ENCODE data around the gene GPR62. TPM values are rescaled to one million over a fixed set of nuclear protein-coding genes. Genes with fewer than 3 reads are reported as not detected.

Gene GPR62
- polyA plus RNA-seq, 1 of the 3 experiments (the other 2 are of a cell fraction) = 0.02 TPM

- H3K36me3 ChIP-seq (replicated peaks in 1 of 2; ENCODE audit: control insufficient read depth in 1 of 2, insufficient read depth in 2 of 2, low read length in 1 of 2) = peaks cover 0 to 5% of the 10 kb centered on the region in 2 experiments
These were observed 28.5 kb downstream of the GPR62 start for GRCh38 chr3:51983578-51984268.

More at GRCh38 chr3:51983578-51984268, 28.5 kb downstream of the GPR62 start:
- H3F3A ChIP-seq (replicated peaks; ENCODE audit: insufficient read depth) = peaks cover 16% of the 10 kb centered on the region
- no peaks in the 10 kb centered on the region for H4K20me1 ChIP-seq (ENCODE audit: insufficient read depth)
- H3K9ac ChIP-seq = peak overlapping the region; percentile 89
- DNase-seq = no peak
- CTCF ChIA-PET = interaction anchor here (0.9 to 4.8 kb wide), 16 partner anchors 9 to 265 kb away, joined by 3 to 45 read pairs (median 10); partner anchors contain the start of genes ABHD14A, ABHD14B, GPR62 and PARP3
- peak overlapping the region; percentile 94; the same call in 1 of the 2 replicates for H2AFZ ChIP-seq (ENCODE audit: low read depth)
- no peak for TF ChIP-seq NRF1 (IDR thresholded peaks at IDR 0.05; ENCODE audit: low read depth, low read length)
- TF ChIP-seq TCF12 (IDR thresholded peaks at IDR 0.05) = no peak
- TF ChIP-seq POLR2AphosphoS5 (IDR thresholded peaks at IDR 0.05; ENCODE audit: low read depth, low read length) = no peak
- TF ChIP-seq YY1 (IDR thresholded peaks at IDR 0.05; ENCODE audit: low read depth) = no peak
- TF ChIP-seq RCOR1 (IDR thresholded peaks at IDR 0.05; ENCODE audit: low read length) = no peak
- TF ChIP-seq FOXM1 (IDR thresholded peaks at IDR 0.05; ENCODE audit: low read depth) = no peak
- TF ChIP-seq ZBTB33 (IDR thresholded peaks at IDR 0.05; ENCODE audit: borderline replicate concordance, low read depth) = no peak
- TF ChIP-seq MEF2A (IDR thresholded peaks at IDR 0.05; ENCODE audit: borderline replicate concordance, low read depth) = no peak
- TF ChIP-seq, protein P1, sequence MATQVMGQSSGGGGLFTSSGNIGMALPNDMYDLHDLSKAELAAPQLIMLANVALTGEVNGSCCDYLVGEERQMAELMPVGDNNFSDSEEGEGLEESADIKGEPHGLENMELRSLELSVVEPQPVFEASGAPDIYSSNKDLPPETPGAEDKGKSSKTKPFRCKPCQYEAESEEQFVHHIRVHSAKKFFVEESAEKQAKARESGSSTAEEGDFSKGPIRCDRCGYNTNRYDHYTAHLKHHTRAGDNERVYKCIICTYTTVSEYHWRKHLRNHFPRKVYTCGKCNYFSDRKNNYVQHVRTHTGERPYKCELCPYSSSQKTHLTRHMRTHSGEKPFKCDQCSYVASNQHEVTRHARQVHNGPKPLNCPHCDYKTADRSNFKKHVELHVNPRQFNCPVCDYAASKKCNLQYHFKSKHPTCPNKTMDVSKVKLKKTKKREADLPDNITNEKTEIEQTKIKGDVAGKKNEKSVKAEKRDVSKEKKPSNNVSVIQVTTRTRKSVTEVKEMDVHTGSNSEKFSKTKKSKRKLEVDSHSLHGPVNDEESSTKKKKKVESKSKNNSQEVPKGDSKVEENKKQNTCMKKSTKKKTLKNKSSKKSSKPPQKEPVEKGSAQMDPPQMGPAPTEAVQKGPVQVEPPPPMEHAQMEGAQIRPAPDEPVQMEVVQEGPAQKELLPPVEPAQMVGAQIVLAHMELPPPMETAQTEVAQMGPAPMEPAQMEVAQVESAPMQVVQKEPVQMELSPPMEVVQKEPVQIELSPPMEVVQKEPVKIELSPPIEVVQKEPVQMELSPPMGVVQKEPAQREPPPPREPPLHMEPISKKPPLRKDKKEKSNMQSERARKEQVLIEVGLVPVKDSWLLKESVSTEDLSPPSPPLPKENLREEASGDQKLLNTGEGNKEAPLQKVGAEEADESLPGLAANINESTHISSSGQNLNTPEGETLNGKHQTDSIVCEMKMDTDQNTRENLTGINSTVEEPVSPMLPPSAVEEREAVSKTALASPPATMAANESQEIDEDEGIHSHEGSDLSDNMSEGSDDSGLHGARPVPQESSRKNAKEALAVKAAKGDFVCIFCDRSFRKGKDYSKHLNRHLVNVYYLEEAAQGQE (IDR thresholded peaks at IDR 0.05; ENCODE audit: low read depth, low read length) = no peak; the same call in 1 of the 2 replicates
- TF ChIP-seq FOXJ3 (CRISPR knock-in tag; IDR thresholded peaks at IDR 0.05) = no peak
- TF ChIP-seq, protein P2, sequence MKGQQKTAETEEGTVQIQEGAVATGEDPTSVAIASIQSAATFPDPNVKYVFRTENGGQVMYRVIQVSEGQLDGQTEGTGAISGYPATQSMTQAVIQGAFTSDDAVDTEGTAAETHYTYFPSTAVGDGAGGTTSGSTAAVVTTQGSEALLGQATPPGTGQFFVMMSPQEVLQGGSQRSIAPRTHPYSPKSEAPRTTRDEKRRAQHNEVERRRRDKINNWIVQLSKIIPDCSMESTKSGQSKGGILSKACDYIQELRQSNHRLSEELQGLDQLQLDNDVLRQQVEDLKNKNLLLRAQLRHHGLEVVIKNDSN (IDR thresholded peaks at IDR 0.05; ENCODE audit: borderline replicate concordance, low read depth) = no peak
- no peak for TF ChIP-seq TEAD4 (IDR thresholded peaks at IDR 0.05; ENCODE audit: borderline replicate concordance, insufficient read depth)
- no peak for TF ChIP-seq ELF1 (IDR thresholded peaks at IDR 0.05)
- no peak for TF ChIP-seq USF2 (IDR thresholded peaks at IDR 0.05; ENCODE audit: borderline replicate concordance, low read depth, low read length)
- TF ChIP-seq SMC3 (IDR thresholded peaks at IDR 0.05; ENCODE audit: low read depth, low read length) = no peak
- TF ChIP-seq FOSL2 (IDR thresholded peaks at IDR 0.05; ENCODE audit: borderline replicate concordance, low read depth) = no peak
- TF ChIP-seq, protein P3, sequence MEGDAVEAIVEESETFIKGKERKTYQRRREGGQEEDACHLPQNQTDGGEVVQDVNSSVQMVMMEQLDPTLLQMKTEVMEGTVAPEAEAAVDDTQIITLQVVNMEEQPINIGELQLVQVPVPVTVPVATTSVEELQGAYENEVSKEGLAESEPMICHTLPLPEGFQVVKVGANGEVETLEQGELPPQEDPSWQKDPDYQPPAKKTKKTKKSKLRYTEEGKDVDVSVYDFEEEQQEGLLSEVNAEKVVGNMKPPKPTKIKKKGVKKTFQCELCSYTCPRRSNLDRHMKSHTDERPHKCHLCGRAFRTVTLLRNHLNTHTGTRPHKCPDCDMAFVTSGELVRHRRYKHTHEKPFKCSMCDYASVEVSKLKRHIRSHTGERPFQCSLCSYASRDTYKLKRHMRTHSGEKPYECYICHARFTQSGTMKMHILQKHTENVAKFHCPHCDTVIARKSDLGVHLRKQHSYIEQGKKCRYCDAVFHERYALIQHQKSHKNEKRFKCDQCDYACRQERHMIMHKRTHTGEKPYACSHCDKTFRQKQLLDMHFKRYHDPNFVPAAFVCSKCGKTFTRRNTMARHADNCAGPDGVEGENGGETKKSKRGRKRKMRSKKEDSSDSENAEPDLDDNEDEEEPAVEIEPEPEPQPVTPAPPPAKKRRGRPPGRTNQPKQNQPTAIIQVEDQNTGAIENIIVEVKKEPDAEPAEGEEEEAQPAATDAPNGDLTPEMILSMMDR (IDR thresholded peaks at IDR 0.05) = no peak
- no peak for TF ChIP-seq MXI1 (IDR thresholded peaks at IDR 0.05; ENCODE audit: low read depth, low read length)
- TF ChIP-seq CHD2 (IDR thresholded peaks at IDR 0.05; ENCODE audit: low read length, partially characterized antibody) = no peak
- H3K27me3 ChIP-seq (ENCODE audit: insufficient read depth) = no peaks in the 10 kb centered on the region
- peak overlapping the region; percentile 68 to 90 for H3K4me3 ChIP-seq (ENCODE audit: low read depth in 2 of 2, low read length in 1 of 2)
- POLR2A ChIA-PET = interaction anchor here (0.8 to 4.3 kb wide), 8 partner anchors 9 to 171 kb away, joined by 3 to 42 read pairs (median 4); partner anchors contain the start of genes ABHD14A, ABHD14B, PARP3 and POC1A
- H3K4me1 ChIP-seq (ENCODE audit: control insufficient read depth in 1 of 2, insufficient read depth in 2 of 2, low read depth in 1 of 2, low read length in 1 of 2) = peaks cover 5 to 19% of the 10 kb centered on the region in 2 experiments; a peak in 3 of 4 replicates
- H3K4me2 ChIP-seq = peak overlapping the region; percentile 97
- peaks cover 40% of the 10 kb centered on the region for H3K79me2 ChIP-seq (ENCODE audit: insufficient read depth)
- H3K27ac ChIP-seq (ENCODE audit: low read depth in 2 of 2, low read length in 1 of 2) = peak overlapping the region; percentile 89 to 93
- 71% methylated on average over 20 of the region's 22 CpGs for WGBS (ENCODE audit: low lambda C conversion rate)
- no peaks in the 10 kb centered on the region for H3K9me3 ChIP-seq
- no peaks in the 10 kb centered on the region for H3K9me2 ChIP-seq
